Measurements from ENCODE around the gene SLC9A1. TPM values are rescaled to one million over a fixed set of nuclear protein-coding genes. Genes with fewer than 3 reads are reported as not detected.
"Not testable (repeated sequence)": the region's sequence is repeated elsewhere in the genome, so short reads cannot be mapped to it uniquely, and the experiment has no call there.

Gene SLC9A1
- total RNA-seq, 1 donor from 2014 or later = 1.8 TPM

DNA sequence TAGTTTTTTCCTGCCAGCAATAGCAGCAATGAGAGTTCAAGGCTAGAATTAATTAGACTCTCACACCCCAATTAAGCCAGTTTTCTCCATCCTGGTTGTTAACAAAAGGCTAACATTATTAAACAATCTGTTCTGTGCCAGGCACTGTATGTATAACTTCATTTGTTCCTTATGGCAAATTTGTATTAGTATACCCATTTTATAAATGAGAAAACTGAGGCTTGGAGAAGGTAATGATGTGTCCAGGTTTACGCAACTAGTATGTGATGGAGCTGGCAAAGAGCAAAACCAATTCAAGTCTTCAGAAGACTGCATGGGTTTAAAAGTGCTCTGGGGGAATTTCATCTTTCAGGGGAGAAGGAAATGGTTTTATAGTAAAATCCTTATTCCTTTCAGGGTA is 38.3 kb upstream of the SLC9A1 start:
- Histone ChIP-seq H3K27ac (no peak overlapping the region), H3K9ac (no peak overlapping the region), H3K4me1 (no peaks in the 10 kb centered on the region), H2AFZ (replicated peaks) (no peak overlapping the region), H3K4me3 (no peak overlapping the region), H3K36me3 (no peaks in the 10 kb centered on the region), H3K4me2 (no peak overlapping the region), H3K79me2 (ENCODE audit: low read depth) (no peaks in the 10 kb centered on the region), H3F3A (ENCODE audit: low read depth) (no peaks in the 10 kb centered on the region), H3K9me3 (ENCODE audit: low read depth) (no peaks in the 10 kb centered on the region), H4K20me1 (ENCODE audit: low read depth) (no peaks in the 10 kb centered on the region), H3K27me3 (no peaks in the 10 kb centered on the region)
- Mint-ChIP-seq H3K4me1 (peaks cover 4% of the 10 kb centered on the region), H3K9me3 (no peaks in the 10 kb centered on the region), H3K27ac (no peak overlapping the region), H3K27me3 (ENCODE audit: insufficient read depth, low read depth) (peaks cover 3% of the 10 kb centered on the region), H3K36me3 (no peaks in the 10 kb centered on the region), H3K4me3 (no peak overlapping the region)
- TF ChIP-seq EZH2phosphoT487 (IDR thresholded peaks at IDR 0.05) = no peak
- TF ChIP-seq, protein P1, sequence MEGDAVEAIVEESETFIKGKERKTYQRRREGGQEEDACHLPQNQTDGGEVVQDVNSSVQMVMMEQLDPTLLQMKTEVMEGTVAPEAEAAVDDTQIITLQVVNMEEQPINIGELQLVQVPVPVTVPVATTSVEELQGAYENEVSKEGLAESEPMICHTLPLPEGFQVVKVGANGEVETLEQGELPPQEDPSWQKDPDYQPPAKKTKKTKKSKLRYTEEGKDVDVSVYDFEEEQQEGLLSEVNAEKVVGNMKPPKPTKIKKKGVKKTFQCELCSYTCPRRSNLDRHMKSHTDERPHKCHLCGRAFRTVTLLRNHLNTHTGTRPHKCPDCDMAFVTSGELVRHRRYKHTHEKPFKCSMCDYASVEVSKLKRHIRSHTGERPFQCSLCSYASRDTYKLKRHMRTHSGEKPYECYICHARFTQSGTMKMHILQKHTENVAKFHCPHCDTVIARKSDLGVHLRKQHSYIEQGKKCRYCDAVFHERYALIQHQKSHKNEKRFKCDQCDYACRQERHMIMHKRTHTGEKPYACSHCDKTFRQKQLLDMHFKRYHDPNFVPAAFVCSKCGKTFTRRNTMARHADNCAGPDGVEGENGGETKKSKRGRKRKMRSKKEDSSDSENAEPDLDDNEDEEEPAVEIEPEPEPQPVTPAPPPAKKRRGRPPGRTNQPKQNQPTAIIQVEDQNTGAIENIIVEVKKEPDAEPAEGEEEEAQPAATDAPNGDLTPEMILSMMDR (IDR thresholded peaks at IDR 0.05) = no peak
- no peak for TF ChIP-seq EZH2 (IDR thresholded peaks at IDR 0.05)
- DNase-seq (ENCODE audit: low spot score) = no peak

DNA sequence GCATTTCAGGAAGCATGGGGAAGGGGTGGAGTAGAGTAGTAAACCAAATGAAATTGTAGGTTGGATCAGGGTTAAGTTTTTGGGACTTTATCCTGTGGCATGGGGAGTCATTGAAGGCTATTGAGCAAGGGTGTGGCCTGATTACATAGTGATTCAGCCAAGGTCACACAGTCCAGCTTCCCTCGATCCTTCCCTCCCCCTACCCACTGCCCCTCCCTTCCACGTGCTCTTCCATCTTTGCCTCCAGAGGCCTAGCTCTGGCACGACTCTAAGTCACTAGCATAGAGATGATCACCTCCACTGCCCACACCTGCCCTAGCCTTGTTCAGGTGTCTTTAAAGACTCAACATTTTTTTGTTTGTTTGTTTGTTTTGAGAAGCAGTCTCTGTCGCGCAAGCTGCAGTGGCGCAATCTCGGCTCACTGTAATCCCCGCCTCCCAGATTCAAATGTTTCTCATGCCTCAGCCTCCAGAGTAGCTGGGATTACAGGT is 37.2 kb upstream of the SLC9A1 start:
- no peaks in the 10 kb centered on the region for H3F3A ChIP-seq (ENCODE audit: low read depth)
- H3K4me2 ChIP-seq = no peak overlapping the region
- TF ChIP-seq EZH2phosphoT487 (IDR thresholded peaks at IDR 0.05) (no peak), EZH2 (IDR thresholded peaks at IDR 0.05) (no peak)
- TF ChIP-seq, protein P1 (IDR thresholded peaks at IDR 0.05) = no peak
- H3K27me3 ChIP-seq = no peaks in the 10 kb centered on the region
- Mint-ChIP-seq H3K9me3 (peaks cover 4% of the 10 kb centered on the region), H3K4me3 (no peak overlapping the region), H3K27ac (no peak overlapping the region), H3K27me3 (ENCODE audit: insufficient read depth, low read depth) (peaks cover 3% of the 10 kb centered on the region), H3K4me1 (no peaks in the 10 kb centered on the region), H3K36me3 (no peaks in the 10 kb centered on the region)
- H3K36me3 ChIP-seq = no peaks in the 10 kb centered on the region
- no peaks in the 10 kb centered on the region for H3K4me1 ChIP-seq
- H2AFZ ChIP-seq (replicated peaks) = no peak overlapping the region
- no peak overlapping the region for H3K9ac ChIP-seq
- no peak overlapping the region for H3K27ac ChIP-seq
- H3K79me2 ChIP-seq (ENCODE audit: low read depth) = no peaks in the 10 kb centered on the region
- no peaks in the 10 kb centered on the region for H3K9me3 ChIP-seq (ENCODE audit: low read depth)
- DNase-seq (ENCODE audit: low spot score) = no peak
- H4K20me1 ChIP-seq (ENCODE audit: low read depth) = no peaks in the 10 kb centered on the region
- H3K4me3 ChIP-seq = no peak overlapping the region

DNA sequence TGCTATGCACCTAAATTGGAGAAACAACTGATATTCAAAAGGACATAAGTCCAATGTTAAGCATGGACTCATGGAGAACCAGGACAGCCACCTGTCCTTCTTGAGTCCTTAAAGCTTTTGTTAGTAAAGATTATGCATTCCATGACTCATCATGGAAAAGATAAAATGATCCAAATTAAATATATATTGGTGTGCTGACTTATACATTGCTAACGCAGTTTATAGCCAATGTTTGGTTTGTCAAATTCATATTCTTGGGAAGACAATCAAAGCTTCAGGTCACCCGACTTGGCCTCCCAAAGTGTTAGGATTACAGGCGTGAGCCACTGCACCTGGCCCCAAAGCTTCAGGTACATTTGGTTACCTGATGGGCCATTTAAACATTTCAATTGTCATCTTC is 29.7 kb upstream of the SLC9A1 start:
- peaks cover 36% of the 10 kb centered on the region for H3K9me3 Mint-ChIP-seq
- H3K4me1 Mint-ChIP-seq = not testable (repeated sequence)

DNA sequence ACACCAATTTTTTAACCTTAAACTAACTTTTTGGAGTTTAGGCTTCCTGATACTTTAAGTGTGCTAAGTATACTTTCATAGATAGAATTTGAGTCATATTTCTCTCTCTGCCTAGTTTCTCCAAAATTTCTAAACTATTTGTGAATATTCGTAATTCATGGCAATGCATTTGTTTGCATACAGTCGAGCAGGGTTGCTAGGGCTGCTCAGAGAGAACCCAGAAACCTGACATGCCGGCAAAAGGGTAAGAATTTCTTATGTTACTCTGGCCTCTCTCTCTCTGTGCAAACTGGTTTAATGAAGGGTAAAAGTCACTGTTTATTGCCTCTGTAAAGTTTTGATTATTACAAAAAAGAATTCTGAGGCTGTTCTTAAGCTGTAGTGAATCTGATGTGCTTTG is 25.1 kb upstream of the SLC9A1 start:
- H4K20me1 ChIP-seq (ENCODE audit: low read depth) = no peaks in the 10 kb centered on the region
- H2AFZ ChIP-seq (replicated peaks) = no peak overlapping the region
- H3K4me2 ChIP-seq = no peak overlapping the region
- H3K4me3 ChIP-seq = no peak overlapping the region
- peaks cover 38% of the 10 kb centered on the region for H3K9me3 Mint-ChIP-seq
- no peaks in the 10 kb centered on the region for H3K4me1 Mint-ChIP-seq
- H3K9ac ChIP-seq = no peak overlapping the region
- H3K36me3 ChIP-seq = no peaks in the 10 kb centered on the region
- no peaks in the 10 kb centered on the region for H3F3A ChIP-seq (ENCODE audit: low read depth)
- peaks cover 6% of the 10 kb centered on the region for H3K27me3 Mint-ChIP-seq (ENCODE audit: insufficient read depth, low read depth)
- no peak overlapping the region for H3K27ac Mint-ChIP-seq
- no peaks in the 10 kb centered on the region for H3K36me3 Mint-ChIP-seq
- TF ChIP-seq EZH2phosphoT487 (IDR thresholded peaks at IDR 0.05) (no peak), EZH2 (IDR thresholded peaks at IDR 0.05) (no peak)
- TF ChIP-seq, protein P1 (IDR thresholded peaks at IDR 0.05) = no peak
- H3K27ac ChIP-seq = no peak overlapping the region
- no peak overlapping the region for H3K4me3 Mint-ChIP-seq
- H3K79me2 ChIP-seq (ENCODE audit: low read depth) = no peaks in the 10 kb centered on the region
- no peak for DNase-seq (ENCODE audit: low spot score)
- H3K27me3 ChIP-seq = no peaks in the 10 kb centered on the region
- H3K9me3 ChIP-seq (ENCODE audit: low read depth) = peaks cover 27% of the 10 kb centered on the region
- no peaks in the 10 kb centered on the region for H3K4me1 ChIP-seq

More for the DNA sequence above, 29.7 kb upstream of the SLC9A1 start:
- H3K79me2 ChIP-seq (ENCODE audit: low read depth); DNase-seq (ENCODE audit: low spot score); H3K36me3 Mint-ChIP-seq; H3K27ac Mint-ChIP-seq; H3K4me2 ChIP-seq; H3F3A ChIP-seq (ENCODE audit: low read depth); H3K9ac ChIP-seq; H4K20me1 ChIP-seq (ENCODE audit: low read depth); H3K27ac ChIP-seq; H3K4me3 ChIP-seq; H3K4me1 ChIP-seq; H3K4me3 Mint-ChIP-seq; H3K27me3 Mint-ChIP-seq (ENCODE audit: insufficient read depth, low read depth); H2AFZ ChIP-seq (replicated peaks); H3K36me3 ChIP-seq; H3K27me3 ChIP-seq: not testable (repeated sequence)
- H3K9me3 ChIP-seq (ENCODE audit: low read depth) = peaks cover 27% of the 10 kb centered on the region

Measured in neural progenitor cell (in vitro differentiated cells).